IPS-20b (cell line): Measurements from ENCODE around the gene PDXDC1.
"Not testable (repeated sequence)": the region's sequence is repeated elsewhere in the genome, so short reads cannot be mapped to it uniquely, and the experiment has no call there.

Source experiments
- H3K27ac ChIP-seq: one replicate; pipeline ENCODE4 v1.5.1; 2013; ENCODE audit warnings: low read length
- H3K27me3 ChIP-seq: 2 replicates; pipeline ENCODE4 v1.6.1; 2013; ENCODE audit warnings: mild to moderate bottlenecking, low read length, inconsistent platforms; ENCODE audit not compliant: insufficient read depth
- H3K36me3 ChIP-seq: 2 replicates; pipeline ENCODE4 v1.6.1; 2013; ENCODE audit warnings: low read depth, mild to moderate bottlenecking, inconsistent platforms, low read length, moderate library complexity; ENCODE audit not compliant: insufficient read depth
- H3K4me1 ChIP-seq: 2 replicates; pipeline ENCODE4 v1.6.1; 2013; ENCODE audit warnings: mild to moderate bottlenecking, control low read depth, inconsistent platforms, low read length, moderate library complexity; ENCODE audit not compliant: insufficient read depth
- H3K4me3 ChIP-seq: 2 replicates; pipeline ENCODE4 v1.5.1; 2013; ENCODE audit warnings: mild to moderate bottlenecking, low read length, inconsistent platforms
- H3K9ac ChIP-seq: 2 replicates; pipeline ENCODE4 v1.6.1; 2013; ENCODE audit warnings: low read depth, mild to moderate bottlenecking, inconsistent platforms, low read length, moderate library complexity
- H3K9me3 ChIP-seq: 2 replicates; pipeline ENCODE4 v1.6.1; 2013; ENCODE audit warnings: mild to moderate bottlenecking, low read depth, low read length, inconsistent platforms; ENCODE audit not compliant: insufficient read depth

The PDXDC1 gene

GRCh38 chr16:15149260-15149659 lies 174.4 kb downstream of the PDXDC1 start:
- not testable (repeated sequence) for H3K4me3 ChIP-seq, H3K4me1 ChIP-seq, H3K9me3 ChIP-seq, H3K27me3 ChIP-seq, H3K27ac ChIP-seq, H3K36me3 ChIP-seq, H3K9ac ChIP-seq

- not testable (repeated sequence) for H3K36me3 ChIP-seq, H3K9ac ChIP-seq, H3K27me3 ChIP-seq, H3K4me1 ChIP-seq, H3K9me3 ChIP-seq, H3K27ac ChIP-seq
- H3K4me3 ChIP-seq = peak overlapping the region; percentile 58; the same call in 1 of the 2 replicates
Measured at GRCh38 chr16:15154005-15154404, 179.2 kb downstream of the PDXDC1 start.

- peak overlapping the region; percentile 64; the same call in 1 of the 2 replicates for H3K9ac ChIP-seq
- not testable (repeated sequence) for H3K27me3 ChIP-seq, H3K4me1 ChIP-seq, H3K9me3 ChIP-seq, H3K27ac ChIP-seq, H3K36me3 ChIP-seq
- peak overlapping the region; percentile 65 for H3K4me3 ChIP-seq
Measured at GRCh38 chr16:15154650-15155562, 180.1 kb downstream of the PDXDC1 start.

GRCh38 chr16:15157644-15158043 lies 182.8 kb downstream of the PDXDC1 start:
- not testable (repeated sequence) for H3K36me3 ChIP-seq, H3K9ac ChIP-seq, H3K4me3 ChIP-seq, H3K9me3 ChIP-seq, H3K4me1 ChIP-seq, H3K27ac ChIP-seq, H3K27me3 ChIP-seq

- H3K27me3 ChIP-seq, H3K27ac ChIP-seq, H3K4me1 ChIP-seq, H3K9me3 ChIP-seq, H3K4me3 ChIP-seq, H3K9ac ChIP-seq, H3K36me3 ChIP-seq: not testable (repeated sequence)
Measured at GRCh38 chr16:15159671-15160070, 184.8 kb downstream of the PDXDC1 start.

GRCh38 chr16:15160571-15160970 lies 185.7 kb downstream of the PDXDC1 start:
- not testable (repeated sequence) for H3K9me3 ChIP-seq, H3K9ac ChIP-seq, H3K27me3 ChIP-seq, H3K27ac ChIP-seq, H3K4me1 ChIP-seq, H3K36me3 ChIP-seq, H3K4me3 ChIP-seq

- not testable (repeated sequence) for H3K4me3 ChIP-seq, H3K27me3 ChIP-seq, H3K9me3 ChIP-seq, H3K9ac ChIP-seq, H3K27ac ChIP-seq, H3K4me1 ChIP-seq, H3K36me3 ChIP-seq
Measured at GRCh38 chr16:15163055-15163454, 188.2 kb downstream of the PDXDC1 start.

- not testable (repeated sequence) for H3K9me3 ChIP-seq, H3K27ac ChIP-seq, H3K27me3 ChIP-seq, H3K9ac ChIP-seq, H3K36me3 ChIP-seq, H3K4me1 ChIP-seq, H3K4me3 ChIP-seq
Measured at GRCh38 chr16:15166177-15166576, 191.4 kb downstream of the PDXDC1 start.

- H3K9ac ChIP-seq, H3K4me3 ChIP-seq, H3K27me3 ChIP-seq, H3K27ac ChIP-seq, H3K36me3 ChIP-seq, H3K9me3 ChIP-seq, H3K4me1 ChIP-seq: not testable (repeated sequence)
Measured at GRCh38 chr16:15168303-15168702, 193.5 kb downstream of the PDXDC1 start.

GRCh38 chr16:15168953-15169652 lies 194.3 kb downstream of the PDXDC1 start:
- not testable (repeated sequence) for H3K9me3 ChIP-seq, H3K36me3 ChIP-seq, H3K4me1 ChIP-seq

GRCh38 chr16:15179909-15180308 lies 205.1 kb downstream of the PDXDC1 start:
- not testable (repeated sequence) for H3K4me1 ChIP-seq, H3K36me3 ChIP-seq, H3K9me3 ChIP-seq, H3K9ac ChIP-seq, H3K27ac ChIP-seq, H3K27me3 ChIP-seq, H3K4me3 ChIP-seq

More at GRCh38 chr16:15168953-15169652, 194.3 kb downstream of the PDXDC1 start:
- H3K9ac ChIP-seq, H3K27me3 ChIP-seq, H3K4me3 ChIP-seq, H3K27ac ChIP-seq: not testable (repeated sequence)

GRCh38 chr16:15180946-15181345 lies 206.1 kb downstream of the PDXDC1 start:
- not testable (repeated sequence) for H3K27ac ChIP-seq, H3K4me3 ChIP-seq, H3K4me1 ChIP-seq, H3K9me3 ChIP-seq, H3K9ac ChIP-seq, H3K27me3 ChIP-seq, H3K36me3 ChIP-seq
